ENCODE data around the gene LRRC23. TPM values are rescaled to one million over a fixed set of nuclear protein-coding genes. Genes with fewer than 3 reads are reported as not detected.

Gene LRRC23
- total and polyA plus RNA-seq, 2 experiments from 2014 or later = 2.4 to 9.1 TPM

DNA sequence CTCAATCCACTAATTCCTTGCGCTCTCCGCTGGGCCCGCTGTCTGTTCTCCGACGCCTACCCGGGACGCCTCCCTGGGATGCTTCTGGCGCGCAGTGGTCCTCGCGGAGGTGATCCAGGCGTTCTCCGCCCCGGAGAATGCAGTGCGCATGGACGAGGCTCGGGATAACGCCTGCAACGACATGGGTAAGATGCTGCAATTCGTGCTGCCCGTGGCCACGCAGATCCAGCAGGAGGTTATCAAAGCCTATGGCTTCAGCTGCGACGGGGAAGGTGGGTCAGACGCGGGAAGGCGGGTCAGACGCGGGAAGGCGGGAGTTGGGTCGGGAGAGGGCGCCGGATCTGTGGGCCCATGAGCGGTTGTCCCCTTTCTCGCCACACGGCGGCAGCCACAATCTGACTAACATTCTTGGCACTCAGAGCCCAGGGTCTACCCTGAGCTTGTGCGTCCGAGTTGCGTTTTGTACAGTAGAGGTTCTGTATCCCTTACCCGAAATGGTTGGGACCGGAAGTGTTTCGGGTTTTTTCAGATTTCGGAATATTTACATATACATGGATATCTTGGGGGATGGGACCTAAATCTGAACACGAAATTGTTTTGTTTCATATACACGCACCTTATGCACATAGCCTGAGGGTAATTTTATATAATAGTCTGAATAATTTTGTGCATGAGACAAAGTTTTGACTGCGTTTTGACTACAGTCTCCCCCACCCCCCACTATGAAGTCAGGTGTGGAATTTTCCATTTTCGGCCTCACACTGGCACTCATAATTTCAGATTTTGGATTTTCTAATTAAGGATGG lies 40.0 kb downstream of the LRRC23 start:
- ATAC-seq = peak; percentile 45
- peaks cover 20% of the 10 kb centered on the region for H3K4me1 ChIP-seq (ENCODE audit: insufficient read depth)
- peak; percentile 97 for DNase-seq (ENCODE audit: low spot score)
- TF ChIP-seq, protein P1, sequence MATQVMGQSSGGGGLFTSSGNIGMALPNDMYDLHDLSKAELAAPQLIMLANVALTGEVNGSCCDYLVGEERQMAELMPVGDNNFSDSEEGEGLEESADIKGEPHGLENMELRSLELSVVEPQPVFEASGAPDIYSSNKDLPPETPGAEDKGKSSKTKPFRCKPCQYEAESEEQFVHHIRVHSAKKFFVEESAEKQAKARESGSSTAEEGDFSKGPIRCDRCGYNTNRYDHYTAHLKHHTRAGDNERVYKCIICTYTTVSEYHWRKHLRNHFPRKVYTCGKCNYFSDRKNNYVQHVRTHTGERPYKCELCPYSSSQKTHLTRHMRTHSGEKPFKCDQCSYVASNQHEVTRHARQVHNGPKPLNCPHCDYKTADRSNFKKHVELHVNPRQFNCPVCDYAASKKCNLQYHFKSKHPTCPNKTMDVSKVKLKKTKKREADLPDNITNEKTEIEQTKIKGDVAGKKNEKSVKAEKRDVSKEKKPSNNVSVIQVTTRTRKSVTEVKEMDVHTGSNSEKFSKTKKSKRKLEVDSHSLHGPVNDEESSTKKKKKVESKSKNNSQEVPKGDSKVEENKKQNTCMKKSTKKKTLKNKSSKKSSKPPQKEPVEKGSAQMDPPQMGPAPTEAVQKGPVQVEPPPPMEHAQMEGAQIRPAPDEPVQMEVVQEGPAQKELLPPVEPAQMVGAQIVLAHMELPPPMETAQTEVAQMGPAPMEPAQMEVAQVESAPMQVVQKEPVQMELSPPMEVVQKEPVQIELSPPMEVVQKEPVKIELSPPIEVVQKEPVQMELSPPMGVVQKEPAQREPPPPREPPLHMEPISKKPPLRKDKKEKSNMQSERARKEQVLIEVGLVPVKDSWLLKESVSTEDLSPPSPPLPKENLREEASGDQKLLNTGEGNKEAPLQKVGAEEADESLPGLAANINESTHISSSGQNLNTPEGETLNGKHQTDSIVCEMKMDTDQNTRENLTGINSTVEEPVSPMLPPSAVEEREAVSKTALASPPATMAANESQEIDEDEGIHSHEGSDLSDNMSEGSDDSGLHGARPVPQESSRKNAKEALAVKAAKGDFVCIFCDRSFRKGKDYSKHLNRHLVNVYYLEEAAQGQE (IDR thresholded peaks at IDR 0.05; ENCODE audit: unreplicated experiment) = no peak
- peak; percentile 49; the same call in 1 of the 2 replicates for TF ChIP-seq POLR2AphosphoS5 (IDR thresholded peaks at IDR 0.05; ENCODE audit: low read depth)
- TF ChIP-seq, protein P2, sequence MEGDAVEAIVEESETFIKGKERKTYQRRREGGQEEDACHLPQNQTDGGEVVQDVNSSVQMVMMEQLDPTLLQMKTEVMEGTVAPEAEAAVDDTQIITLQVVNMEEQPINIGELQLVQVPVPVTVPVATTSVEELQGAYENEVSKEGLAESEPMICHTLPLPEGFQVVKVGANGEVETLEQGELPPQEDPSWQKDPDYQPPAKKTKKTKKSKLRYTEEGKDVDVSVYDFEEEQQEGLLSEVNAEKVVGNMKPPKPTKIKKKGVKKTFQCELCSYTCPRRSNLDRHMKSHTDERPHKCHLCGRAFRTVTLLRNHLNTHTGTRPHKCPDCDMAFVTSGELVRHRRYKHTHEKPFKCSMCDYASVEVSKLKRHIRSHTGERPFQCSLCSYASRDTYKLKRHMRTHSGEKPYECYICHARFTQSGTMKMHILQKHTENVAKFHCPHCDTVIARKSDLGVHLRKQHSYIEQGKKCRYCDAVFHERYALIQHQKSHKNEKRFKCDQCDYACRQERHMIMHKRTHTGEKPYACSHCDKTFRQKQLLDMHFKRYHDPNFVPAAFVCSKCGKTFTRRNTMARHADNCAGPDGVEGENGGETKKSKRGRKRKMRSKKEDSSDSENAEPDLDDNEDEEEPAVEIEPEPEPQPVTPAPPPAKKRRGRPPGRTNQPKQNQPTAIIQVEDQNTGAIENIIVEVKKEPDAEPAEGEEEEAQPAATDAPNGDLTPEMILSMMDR (conservative IDR thresholded peaks at IDR 0.05; ENCODE audit: low read depth in 2 of 2) = peak; percentile 62 to 93
- no peak for TF ChIP-seq ZNF114 (CRISPR knock-in tag; IDR thresholded peaks at IDR 0.05)
- peak; percentile 65 for TF ChIP-seq CREB1 (CRISPR knock-in tag; IDR thresholded peaks at IDR 0.05; ENCODE audit: low read depth)
- no peak for TF ChIP-seq EZH2phosphoT487 (IDR thresholded peaks at IDR 0.05; ENCODE audit: unreplicated experiment)
- TF ChIP-seq EZH2 (IDR thresholded peaks at IDR 0.05; ENCODE audit: low read depth, unreplicated experiment) = no peak
- no peak for TF ChIP-seq ZNF331 (CRISPR knock-in tag; IDR thresholded peaks at IDR 0.05; ENCODE audit: low read depth)
- peaks cover 2% of the 10 kb centered on the region; the same call in 2 of the 3 replicates for H3K9me3 Mint-ChIP-seq
- no peaks in the 10 kb centered on the region for H3K36me3 ChIP-seq (ENCODE audit: insufficient read depth)
- H3K4me3 Mint-ChIP-seq = peak overlapping the region; percentile 96
- peaks cover 21% of the 10 kb centered on the region for H3K36me3 Mint-ChIP-seq (ENCODE audit: low read depth)
- no peaks in the 10 kb centered on the region for H3K9me2 ChIP-seq (ENCODE audit: insufficient read depth)
- H3K79me2 ChIP-seq (replicated peaks; ENCODE audit: insufficient read depth) = 0 out of 2 replicates have a peak, but pooled peaks cover 6% of the 10 kb centered on the region
- no peaks in the 10 kb centered on the region for H3K27me3 ChIP-seq (ENCODE audit: insufficient read depth)
- H2AFZ ChIP-seq = no peak overlapping the region
- H3F3A ChIP-seq (replicated peaks; ENCODE audit: low read depth) = peaks cover 31% of the 10 kb centered on the region
- no peaks in the 10 kb centered on the region; the same call in 1 of the 2 replicates for H4K20me1 ChIP-seq (replicated peaks; ENCODE audit: insufficient read depth)
- peak overlapping the region; percentile 100 for H3K27ac Mint-ChIP-seq
- peak overlapping the region; percentile 79 for H3K4me2 ChIP-seq
- peak overlapping the region; percentile 87 for H3K27ac ChIP-seq (ENCODE audit: low read depth)
- peaks cover 54% of the 10 kb centered on the region for H3K27me3 Mint-ChIP-seq (ENCODE audit: insufficient read depth, low read depth, poor library complexity)
- H3K4me1 Mint-ChIP-seq = peaks cover 46% of the 10 kb centered on the region
- peak overlapping the region; percentile 70 for H3K4me3 ChIP-seq

DNA sequence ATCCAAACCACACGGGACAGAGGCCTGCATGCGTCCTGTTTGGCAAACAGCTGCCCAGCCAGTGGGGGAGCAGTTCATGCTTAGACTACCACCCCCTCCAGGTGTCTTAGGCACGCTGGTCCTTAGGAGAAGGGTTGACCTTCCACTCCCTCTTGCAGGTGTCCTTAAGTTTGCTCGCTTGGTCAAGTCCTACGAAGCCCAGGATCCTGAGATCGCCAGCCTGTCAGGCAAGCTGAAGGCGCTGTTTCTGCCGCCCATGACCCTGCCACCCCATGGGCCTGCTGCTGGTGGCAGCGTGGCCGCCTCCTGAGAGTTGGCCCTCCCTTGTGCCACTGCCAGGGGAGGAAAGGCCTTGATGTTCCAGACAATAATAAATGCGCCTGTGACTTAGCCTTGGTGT lies 41.0 kb downstream of the LRRC23 start:
- peak overlapping the region; percentile 63 for H3K27ac Mint-ChIP-seq
- Histone ChIP-seq H3K27ac (ENCODE audit: low read depth) (peak overlapping the region; percentile 85), H3K27me3 (ENCODE audit: insufficient read depth) (no peaks in the 10 kb centered on the region), H3K4me1 (ENCODE audit: insufficient read depth) (peaks cover 20% of the 10 kb centered on the region), H3F3A (replicated peaks; ENCODE audit: low read depth) (peaks cover 27% of the 10 kb centered on the region), H2AFZ (no peak overlapping the region), H3K79me2 (replicated peaks; ENCODE audit: insufficient read depth) (0 out of 2 replicates have a peak, but pooled peaks cover 5% of the 10 kb centered on the region), H3K4me2 (peak overlapping the region; percentile 79), H4K20me1 (replicated peaks; ENCODE audit: insufficient read depth) (no peaks in the 10 kb centered on the region; the same call in 1 of the 2 replicates), H3K36me3 (ENCODE audit: insufficient read depth) (no peaks in the 10 kb centered on the region), H3K9me2 (ENCODE audit: insufficient read depth) (no peaks in the 10 kb centered on the region), H3K4me3 (peak overlapping the region; percentile 70)
- no peak for ATAC-seq
- peaks cover 12% of the 10 kb centered on the region for H3K36me3 Mint-ChIP-seq (ENCODE audit: low read depth)
- H3K4me3 Mint-ChIP-seq = peak overlapping the region; percentile 96
- H3K9me3 Mint-ChIP-seq = peaks cover 2% of the 10 kb centered on the region; the same call in 2 of the 3 replicates
- TF ChIP-seq, protein P3, sequence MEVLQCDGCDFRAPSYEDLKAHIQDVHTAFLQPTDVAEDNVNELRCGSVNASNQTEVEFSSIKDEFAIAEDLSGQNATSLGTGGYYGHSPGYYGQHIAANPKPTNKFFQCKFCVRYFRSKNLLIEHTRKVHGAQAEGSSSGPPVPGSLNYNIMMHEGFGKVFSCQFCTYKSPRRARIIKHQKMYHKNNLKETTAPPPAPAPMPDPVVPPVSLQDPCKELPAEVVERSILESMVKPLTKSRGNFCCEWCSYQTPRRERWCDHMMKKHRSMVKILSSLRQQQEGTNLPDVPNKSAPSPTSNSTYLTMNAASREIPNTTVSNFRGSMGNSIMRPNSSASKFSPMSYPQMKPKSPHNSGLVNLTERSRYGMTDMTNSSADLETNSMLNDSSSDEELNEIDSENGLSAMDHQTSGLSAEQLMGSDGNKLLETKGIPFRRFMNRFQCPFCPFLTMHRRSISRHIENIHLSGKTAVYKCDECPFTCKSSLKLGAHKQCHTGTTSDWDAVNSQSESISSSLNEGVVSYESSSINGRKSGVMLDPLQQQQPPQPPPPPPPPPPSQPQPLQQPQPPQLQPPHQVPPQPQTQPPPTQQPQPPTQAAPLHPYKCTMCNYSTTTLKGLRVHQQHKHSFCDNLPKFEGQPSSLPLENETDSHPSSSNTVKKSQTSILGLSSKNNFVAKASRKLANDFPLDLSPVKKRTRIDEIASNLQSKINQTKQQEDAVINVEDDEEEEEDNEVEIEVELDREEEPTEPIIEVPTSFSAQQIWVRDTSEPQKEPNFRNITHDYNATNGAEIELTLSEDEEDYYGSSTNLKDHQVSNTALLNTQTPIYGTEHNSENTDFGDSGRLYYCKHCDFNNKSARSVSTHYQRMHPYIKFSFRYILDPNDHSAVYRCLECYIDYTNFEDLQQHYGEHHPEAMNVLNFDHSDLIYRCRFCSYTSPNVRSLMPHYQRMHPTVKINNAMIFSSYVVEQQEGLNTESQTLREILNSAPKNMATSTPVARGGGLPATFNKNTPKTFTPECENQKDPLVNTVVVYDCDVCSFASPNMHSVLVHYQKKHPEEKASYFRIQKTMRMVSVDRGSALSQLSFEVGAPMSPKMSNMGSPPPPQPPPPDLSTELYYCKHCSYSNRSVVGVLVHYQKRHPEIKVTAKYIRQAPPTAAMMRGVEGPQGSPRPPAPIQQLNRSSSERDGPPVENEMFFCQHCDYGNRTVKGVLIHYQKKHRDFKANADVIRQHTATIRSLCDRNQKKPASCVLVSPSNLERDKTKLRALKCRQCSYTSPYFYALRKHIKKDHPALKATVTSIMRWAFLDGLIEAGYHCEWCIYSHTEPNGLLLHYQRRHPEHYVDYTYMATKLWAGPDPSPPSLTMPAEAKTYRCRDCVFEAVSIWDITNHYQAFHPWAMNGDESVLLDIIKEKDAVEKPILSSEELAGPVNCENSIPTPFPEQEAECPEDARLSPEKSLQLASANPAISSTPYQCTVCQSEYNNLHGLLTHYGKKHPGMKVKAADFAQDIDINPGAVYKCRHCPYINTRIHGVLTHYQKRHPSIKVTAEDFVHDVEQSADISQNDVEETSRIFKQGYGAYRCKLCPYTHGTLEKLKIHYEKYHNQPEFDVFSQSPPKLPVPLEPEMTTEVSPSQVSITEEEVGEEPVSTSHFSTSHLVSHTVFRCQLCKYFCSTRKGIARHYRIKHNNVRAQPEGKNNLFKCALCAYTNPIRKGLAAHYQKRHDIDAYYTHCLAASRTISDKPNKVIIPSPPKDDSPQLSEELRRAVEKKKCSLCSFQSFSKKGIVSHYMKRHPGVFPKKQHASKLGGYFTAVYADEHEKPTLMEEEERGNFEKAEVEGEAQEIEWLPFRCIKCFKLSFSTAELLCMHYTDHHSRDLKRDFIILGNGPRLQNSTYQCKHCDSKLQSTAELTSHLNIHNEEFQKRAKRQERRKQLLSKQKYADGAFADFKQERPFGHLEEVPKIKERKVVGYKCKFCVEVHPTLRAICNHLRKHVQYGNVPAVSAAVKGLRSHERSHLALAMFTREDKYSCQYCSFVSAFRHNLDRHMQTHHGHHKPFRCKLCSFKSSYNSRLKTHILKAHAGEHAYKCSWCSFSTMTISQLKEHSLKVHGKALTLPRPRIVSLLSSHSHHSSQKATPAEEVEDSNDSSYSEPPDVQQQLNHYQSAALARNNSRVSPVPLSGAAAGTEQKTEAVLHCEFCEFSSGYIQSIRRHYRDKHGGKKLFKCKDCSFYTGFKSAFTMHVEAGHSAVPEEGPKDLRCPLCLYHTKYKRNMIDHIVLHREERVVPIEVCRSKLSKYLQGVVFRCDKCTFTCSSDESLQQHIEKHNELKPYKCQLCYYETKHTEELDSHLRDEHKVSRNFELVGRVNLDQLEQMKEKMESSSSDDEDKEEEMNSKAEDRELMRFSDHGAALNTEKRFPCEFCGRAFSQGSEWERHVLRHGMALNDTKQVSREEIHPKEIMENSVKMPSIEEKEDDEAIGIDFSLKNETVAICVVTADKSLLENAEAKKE (CRISPR knock-in tag; IDR thresholded peaks at IDR 0.05) = no peak
- peaks cover 45% of the 10 kb centered on the region for H3K4me1 Mint-ChIP-seq
- DNase-seq (ENCODE audit: low spot score) = no peak
- peaks cover 46% of the 10 kb centered on the region for H3K27me3 Mint-ChIP-seq (ENCODE audit: insufficient read depth, low read depth, poor library complexity)

All from GM23338 (cell line).